Neuronal stem cell (in vitro differentiated cells): ENCODE results near the gene XAB2.
A peak's percentile ranks its signal among the peaks of the same experiment; 100 is the strongest.

Experiments used
- DNase-seq: peaks from one replicate; pipeline ENCODE4 v3.0.0-alpha.2; 2013; ENCODE audit warnings: low spot score
- H2AFZ ChIP-seq: one replicate; pipeline ENCODE4 v1.6.1; 2013; ENCODE audit warnings: mild to moderate bottlenecking, low read length, inconsistent platforms
- H2AK5ac ChIP-seq: 2 replicates; pipeline ENCODE4 v1.6.1; 2013; ENCODE audit warnings: low read depth, mild to moderate bottlenecking, inconsistent platforms, low read length, moderate library complexity, mixed read lengths
- H2BK120ac ChIP-seq: 2 replicates; pipeline ENCODE4 v1.6.1; 2013; ENCODE audit warnings: low read depth, mild to moderate bottlenecking, inconsistent platforms, low read length, moderate library complexity, mixed read lengths
- H2BK12ac ChIP-seq: one replicate; pipeline ENCODE4 v1.6.1; 2013; ENCODE audit warnings: low read length, inconsistent platforms
- H2BK15ac ChIP-seq: 2 replicates; pipeline ENCODE4 v1.6.1; 2013; ENCODE audit warnings: mild to moderate bottlenecking, low read length, inconsistent platforms, mixed read lengths
- H2BK5ac ChIP-seq: one replicate; pipeline ENCODE4 v1.6.1; 2013; ENCODE audit warnings: inconsistent platforms, mild to moderate bottlenecking, low read length, moderate library complexity
- H3K14ac ChIP-seq: one replicate; pipeline ENCODE4 v1.6.1; 2013; ENCODE audit warnings: low read length, inconsistent platforms
- H3K18ac ChIP-seq: 2 replicates; pipeline ENCODE4 v1.6.1; 2013; ENCODE audit warnings: low read length, inconsistent platforms
- H3K23ac ChIP-seq: 2 replicates; pipeline ENCODE4 v1.6.1; 2013; ENCODE audit warnings: low read depth, mild to moderate bottlenecking, mixed read lengths, low read length, inconsistent platforms; ENCODE audit not compliant: poor library complexity
- H3K27ac ChIP-seq: replicated peaks from 3 replicates; pipeline ENCODE4 v1.5.1; 2013; ENCODE audit warnings: low read length, inconsistent platforms
- H3K27me3 ChIP-seq, 3 experiments: 2 replicates each; pipeline ENCODE4 v1.6.1; 2013; ENCODE audit warnings: low read length in 3 of 3, mild to moderate bottlenecking in 2 of 3, inconsistent platforms in 1 of 3, low read depth in 1 of 3, mixed read lengths in 1 of 3, moderate library complexity in 1 of 3; ENCODE audit not compliant: control insufficient read depth in 3 of 3, insufficient read depth in 3 of 3
- H3K36me3 ChIP-seq, 2 donors: replicated peaks in 1 of 2; 2 replicates each; pipeline ENCODE4 v1.6.1; 2013; ENCODE audit warnings: low read length in 2 of 2; ENCODE audit not compliant: control insufficient read depth in 2 of 2, insufficient read depth in 2 of 2
- H3K4ac ChIP-seq: 2 replicates; pipeline ENCODE4 v1.6.1; 2013; ENCODE audit warnings: inconsistent platforms, mild to moderate bottlenecking, low read length, moderate library complexity
- H3K4me1 ChIP-seq, 2 donors: 1 replicate in 1 of 2; 2 replicates in 1 of 2; pipeline ENCODE4 v1.6.1; 2013; ENCODE audit warnings: low read length in 2 of 2, low read depth in 1 of 2; ENCODE audit not compliant: control insufficient read depth in 2 of 2, insufficient read depth in 1 of 2
- H3K4me2 ChIP-seq: one replicate; pipeline ENCODE4 v1.6.1; 2013; ENCODE audit warnings: mild to moderate bottlenecking, low read length, inconsistent platforms; ENCODE audit not compliant: insufficient read depth, poor library complexity, severe bottlenecking
- H3K4me3 ChIP-seq, 2 donors: 2 replicates each; pipeline ENCODE4 v1.5.1; 2013; ENCODE audit warnings: low read length in 2 of 2, mild to moderate bottlenecking in 2 of 2, inconsistent platforms in 1 of 2, moderate library complexity in 1 of 2
- H3K79me1 ChIP-seq: one replicate; pipeline ENCODE4 v1.6.1; 2013; ENCODE audit warnings: low read depth, mild to moderate bottlenecking, inconsistent platforms, low read length, moderate library complexity
- H3K9ac ChIP-seq: one replicate; pipeline ENCODE4 v1.6.1; 2013; ENCODE audit warnings: mild to moderate bottlenecking, low read depth, low read length, inconsistent platforms; ENCODE audit not compliant: poor library complexity
- H3K9me3 ChIP-seq, 2 donors: replicated peaks in 1 of 2; 2 replicates each; pipeline versions ENCODE3 to v1.6.1; 2013; ENCODE audit warnings: low read length in 2 of 2, mild to moderate bottlenecking in 2 of 2, inconsistent platforms in 1 of 2, low read depth in 1 of 2, mixed read lengths in 1 of 2, moderate library complexity in 1 of 2; ENCODE audit not compliant: control insufficient read depth in 2 of 2, insufficient read depth in 1 of 2
- H4K8ac ChIP-seq: one replicate; pipeline ENCODE4 v1.6.1; 2013; ENCODE audit warnings: low read depth, mild to moderate bottlenecking, inconsistent platforms, low read length, moderate library complexity
- H4K91ac ChIP-seq: one replicate; pipeline ENCODE4 v1.6.1; 2013; ENCODE audit warnings: low read length, low read depth, mild to moderate bottlenecking, inconsistent platforms; ENCODE audit not compliant: poor library complexity
- WGBS, 2 donors: extraction: QIAGEN DNeasy Blood & Tissue Kit; methylation state at CpG; one replicate each; pipeline ENCODE4 v1.1.7; 2013; ENCODE audit warnings: missing lambda C conversion rate in 2 of 2, mixed read lengths in 1 of 2; ENCODE audit not compliant: insufficient read length in 2 of 2, insufficient replicate concordance in 1 of 2; ENCODE audit errors: extremely low coverage in 2 of 2; 5-methylcytosine and 5-hydroxymethylcytosine counted together

XAB2 gene

DNA sequence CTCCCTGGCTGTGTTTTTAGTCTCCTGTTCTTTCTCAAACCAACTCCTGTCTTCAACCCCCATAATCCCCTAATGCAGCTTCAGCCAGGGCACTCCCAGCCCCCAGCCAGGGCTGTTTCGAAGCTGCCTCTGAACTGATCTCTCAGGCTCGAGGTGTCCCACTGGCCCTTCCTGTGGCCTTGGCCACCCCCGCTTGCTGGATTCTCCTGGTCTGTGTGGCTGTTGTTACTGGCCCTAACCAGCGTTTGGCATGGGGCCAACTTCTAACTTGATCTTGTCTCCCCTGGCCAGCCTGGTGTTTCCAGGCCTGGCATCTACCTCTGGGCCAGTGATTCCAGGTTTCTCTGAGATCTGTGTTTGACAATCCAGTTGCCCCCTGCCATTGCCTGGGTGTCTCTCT, 11.0 kb downstream of the XAB2 start:
- Histone ChIP-seq H3K23ac (no peak overlapping the region), H4K91ac (no peak overlapping the region), H3K4ac (no peak overlapping the region), H2BK5ac (no peak overlapping the region), H3K4me3 (no peak overlapping the region), H2BK120ac (no peak overlapping the region), H3K27me3 (no peaks in the 10 kb centered on the region), H2BK15ac (no peak overlapping the region), H3K18ac (no peak overlapping the region), H2BK12ac (no peak overlapping the region), H3K14ac (no peak overlapping the region), H3K36me3 (peaks cover 44 to 60% of the 10 kb centered on the region in 2 donors), H3K9me3 (no peaks in the 10 kb centered on the region), H2AK5ac (no peak overlapping the region), H3K27ac (no peak overlapping the region), H3K9ac (no peak overlapping the region), H4K8ac (no peak overlapping the region), H3K4me2 (no peak overlapping the region), H2AFZ (no peak overlapping the region), H3K79me1 (peaks cover 7% of the 10 kb centered on the region), H3K4me1 (no peaks in the 10 kb centered on the region)
- WGBS, 2 donors: no CpG with 5 or more reads among the region's 4 CpGs
- DNase-seq: no peak

GRCh38 chr19:7617735-7618134, 11.6 kb downstream of the XAB2 start:
- no peak overlapping the region for H2BK15ac ChIP-seq
- no peak overlapping the region for H2BK12ac ChIP-seq
- peaks cover 7% of the 10 kb centered on the region for H3K79me1 ChIP-seq
- no peak overlapping the region for H2AK5ac ChIP-seq
- no peak overlapping the region for H4K8ac ChIP-seq
- no peak overlapping the region for H3K9ac ChIP-seq
- H3K4me3 ChIP-seq: no peak overlapping the region
- peaks cover 40 to 54% of the 10 kb centered on the region in 2 donors for H3K36me3 ChIP-seq
- no peak overlapping the region for H4K91ac ChIP-seq
- H2BK120ac ChIP-seq: no peak overlapping the region
- no peak overlapping the region for H3K4ac ChIP-seq
- H3K27me3 ChIP-seq: no peaks in the 10 kb centered on the region
- no peaks in the 10 kb centered on the region for H3K9me3 ChIP-seq
- H3K23ac ChIP-seq: no peak overlapping the region
- DNase-seq: no peak
- H3K4me2 ChIP-seq: no peak overlapping the region
- H3K27ac ChIP-seq: no peak overlapping the region
- WGBS, 2 donors: no CpG with 5 or more reads among the region's 28 CpGs
- H2AFZ ChIP-seq: no peak overlapping the region
- H3K18ac ChIP-seq: no peak overlapping the region
- H3K4me1 ChIP-seq: no peaks in the 10 kb centered on the region
- no peak overlapping the region for H3K14ac ChIP-seq
- peak overlapping the region; percentile 39 for H2BK5ac ChIP-seq

DNA sequence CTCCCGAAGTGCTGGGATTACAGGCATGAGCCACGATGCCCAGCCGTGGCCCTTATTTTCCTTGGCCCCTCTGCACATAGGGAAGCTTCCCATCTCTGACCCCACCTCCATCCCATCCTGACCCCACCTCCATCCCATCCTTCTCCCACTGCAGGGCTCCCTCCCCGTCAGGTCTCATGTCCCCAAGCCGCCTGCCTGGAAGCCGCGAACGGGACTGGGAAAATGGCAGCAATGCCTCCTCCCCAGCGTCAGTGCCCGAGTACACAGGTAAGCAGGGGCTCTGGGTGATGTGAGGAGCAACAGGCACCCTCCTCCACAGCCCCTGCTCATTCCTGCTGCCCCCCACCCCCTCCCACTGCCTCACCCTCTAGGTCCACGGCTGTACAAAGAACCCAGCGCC, 12.2 kb downstream of the XAB2 start:
- Histone ChIP-seq H2BK15ac (no peak overlapping the region), H3K23ac (no peak overlapping the region)
- no CpG with 5 or more reads among the region's 12 CpGs for WGBS, 2 donors

DNA sequence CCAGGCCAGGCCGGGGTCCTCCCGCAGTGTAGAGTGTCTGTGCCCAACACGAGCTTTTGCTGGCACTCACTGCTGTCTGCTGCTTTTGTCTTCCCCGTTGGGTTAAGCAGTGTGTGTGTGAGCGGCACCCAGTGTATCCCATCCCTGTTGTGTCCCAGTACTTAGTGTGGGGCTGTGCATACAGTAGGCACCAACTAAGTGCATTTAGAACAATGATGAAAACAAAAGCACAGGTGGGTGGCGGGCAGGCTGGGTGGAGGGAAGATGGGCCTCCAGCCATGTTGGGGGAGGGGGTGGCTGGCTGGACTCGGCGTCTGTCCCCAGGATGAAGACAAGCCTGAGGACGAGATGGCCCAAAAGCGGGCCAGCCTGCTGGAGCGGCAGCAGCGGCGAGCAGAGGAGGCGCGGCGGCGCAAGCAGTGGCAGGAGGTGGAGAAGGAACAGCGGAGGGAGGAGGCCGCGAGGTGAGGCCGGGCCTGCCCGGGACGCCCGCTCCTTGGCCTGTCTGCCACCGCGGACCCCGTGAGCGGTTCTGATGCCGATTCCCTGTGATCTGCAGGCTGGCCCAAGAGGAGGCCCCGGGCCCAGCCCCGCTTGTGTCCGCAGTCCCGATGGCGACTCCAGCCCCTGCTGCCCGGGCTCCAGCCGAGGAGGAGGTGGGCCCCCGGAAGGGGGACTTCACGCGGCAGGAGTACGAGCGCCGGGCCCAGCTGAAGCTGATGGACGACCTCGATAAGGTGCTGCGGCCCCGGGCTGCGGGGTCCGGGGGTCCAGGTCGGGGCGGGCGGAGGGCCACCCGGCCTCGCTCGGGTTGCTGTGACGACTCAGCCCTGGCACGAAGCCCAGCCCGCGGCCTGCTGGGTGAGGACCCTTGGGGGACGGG, 14.2 kb downstream of the XAB2 start:
- Histone ChIP-seq H3K14ac (no peak overlapping the region), H3K4ac (no peak overlapping the region), H3K23ac (peak overlapping the region; percentile 43), H3K27ac (no peak overlapping the region), H3K27me3 (no peaks in the 10 kb centered on the region), H3K36me3 (peaks cover 19 to 30% of the 10 kb centered on the region in 2 donors), H2AK5ac (no peak overlapping the region), H2AFZ (no peak overlapping the region), H3K9me3 (no peaks in the 10 kb centered on the region), H2BK120ac (no peak overlapping the region), H3K18ac (no peak overlapping the region), H3K9ac (no peak overlapping the region), H4K91ac (no peak overlapping the region), H3K4me1 (no peaks in the 10 kb centered on the region), H3K79me1 (peaks cover 3% of the 10 kb centered on the region), H2BK5ac (no peak overlapping the region), H3K4me2 (no peak overlapping the region), H2BK12ac (no peak overlapping the region), H4K8ac (no peak overlapping the region), H3K4me3 (no peak overlapping the region), H2BK15ac (no peak overlapping the region)
- no CpG with 5 or more reads among the region's 59 CpGs for WGBS, 2 donors
- no peak for DNase-seq

More for the DNA sequence above, 12.2 kb downstream of the XAB2 start:
- Histone ChIP-seq H4K8ac (no peak overlapping the region), H3K9ac (no peak overlapping the region), H3K9me3 (no peaks in the 10 kb centered on the region), H3K79me1 (peaks cover 5% of the 10 kb centered on the region), H3K18ac (no peak overlapping the region), H2AFZ (no peak overlapping the region), H4K91ac (no peak overlapping the region), H3K14ac (no peak overlapping the region), H2BK12ac (no peak overlapping the region), H2BK5ac (no peak overlapping the region), H3K4ac (no peak overlapping the region), H3K4me3 (no peak overlapping the region), H3K4me1 (no peaks in the 10 kb centered on the region), H3K27me3 (no peaks in the 10 kb centered on the region), H3K27ac (no peak overlapping the region), H2AK5ac (no peak overlapping the region), H3K4me2 (no peak overlapping the region), H2BK120ac (no peak overlapping the region), H3K36me3 (peaks cover 34 to 51% of the 10 kb centered on the region in 2 donors)
- DNase-seq: no peak
